MM.1S (cell line): ENCODE results near the gene PCNP.
"Not testable (repeated sequence)": the region's sequence is repeated elsewhere in the genome, so short reads cannot be mapped to it uniquely, and the experiment has no call there.

ENCODE experiments used
- DNase-seq: peaks from one replicate; pipeline ENCODE4 v3.0.0-alpha.2; 2015
- H2AFZ ChIP-seq: fragments of 300-600 bp; sonication (generic); 2 replicates; pipeline ENCODE4 v1.6.0; 2016; ENCODE audit warnings: antibody characterized with exemption, low read length
- H3F3A ChIP-seq: fragments of 300-600 bp; sonication (generic); 2 replicates; pipeline ENCODE4 v1.6.1; 2016; ENCODE audit warnings: mild to moderate bottlenecking, antibody characterized with exemption, low read length, moderate library complexity, mixed read lengths; ENCODE audit not compliant: insufficient read depth
- H3K27ac ChIP-seq: fragments of 300-600 bp; sonication (generic); 2 replicates; pipeline ENCODE4 v1.5.1; 2016; ENCODE audit warnings: mild to moderate bottlenecking, low read length
- H3K27me3 ChIP-seq: fragments of 300-600 bp; sonication (generic); replicated peaks from 2 replicates; pipeline ENCODE4 v1.6.0; 2016; ENCODE audit warnings: low read length; ENCODE audit not compliant: insufficient read depth
- H3K36me3 ChIP-seq: fragments of 300-600 bp; sonication (generic); replicated peaks from 2 replicates; pipeline ENCODE4 v1.6.1; 2016; ENCODE audit warnings: mild to moderate bottlenecking, low read length, mixed read lengths; ENCODE audit not compliant: insufficient read depth
- H3K4me1 ChIP-seq: fragments of 300-600 bp; sonication (generic); 2 replicates; pipeline ENCODE4 v1.6.1; 2016; ENCODE audit warnings: low read length, mixed read lengths
- H3K4me2 ChIP-seq: fragments of 300-600 bp; sonication (generic); 2 replicates; pipeline ENCODE4 v1.6.0; 2016; ENCODE audit warnings: low read depth, low read length
- H3K4me3 ChIP-seq: fragments of 300-600 bp; sonication (generic); 2 replicates; pipeline ENCODE4 v1.5.1; 2016; ENCODE audit warnings: low read length, mixed read lengths
- H3K79me2 ChIP-seq: fragments of 300-600 bp; sonication (generic); 2 replicates; pipeline ENCODE4 v1.6.1; 2016; ENCODE audit warnings: mixed run types, low read length, mixed read lengths
- H3K9ac ChIP-seq: fragments of 300-600 bp; sonication (generic); 2 replicates; pipeline ENCODE4 v1.6.1; 2016; ENCODE audit warnings: low read length, mixed read lengths
- H3K9me2 ChIP-seq: fragments of 300-600 bp; sonication (generic); replicated peaks from 2 replicates; pipeline ENCODE4 v1.6.1; 2016; ENCODE audit warnings: mild to moderate bottlenecking, low read length, mixed read lengths; ENCODE audit not compliant: insufficient read depth
- H3K9me3 ChIP-seq: fragments of 300-600 bp; sonication (generic); replicated peaks from 2 replicates; pipeline ENCODE4 v1.6.1; 2016; ENCODE audit warnings: mild to moderate bottlenecking, low read length, mixed read lengths; ENCODE audit not compliant: insufficient read depth
- H4K20me1 ChIP-seq: fragments of 300-600 bp; sonication (generic); 2 replicates; pipeline ENCODE4 v1.6.1; 2016; ENCODE audit warnings: mild to moderate bottlenecking, low read length, moderate library complexity, mixed read lengths; ENCODE audit not compliant: insufficient read depth
- EZH2 ChIP-seq: fragments of 300-600 bp; sonication (generic); optimal IDR thresholded peaks from 2 replicates; pipeline ENCODE3; 2017; ENCODE audit warnings: low read depth, mild to moderate bottlenecking, antibody characterized with exemption, low read length, mixed read lengths
- EZH2phosphoT487 ChIP-seq: fragments of 300-600 bp; sonication (generic); IDR thresholded peaks from 2 replicates; pipeline ENCODE4 v1.6.1; 2018; ENCODE audit warnings: antibody characterized with exemption, low read length
- TF ChIP-seq, protein P1 (sequence below): fragments of 300-600 bp; sonication (generic); IDR thresholded peaks from 2 replicates; pipeline ENCODE4 v1.5.1; 2016; ENCODE audit warnings: antibody characterized with exemption, low read length, mixed read lengths

Gene PCNP

GRCh38 chr3:101548527-101549105 is 25.4 kb upstream of the PCNP start:
- Histone ChIP-seq H3F3A (no peaks in the 10 kb centered on the region), H3K4me2 (no peak overlapping the region), H2AFZ (no peak overlapping the region), H3K9ac (no peak overlapping the region), H3K9me3 (no peaks in the 10 kb centered on the region), H3K9me2 (no peaks in the 10 kb centered on the region), H4K20me1 (no peaks in the 10 kb centered on the region), H3K79me2 (no peaks in the 10 kb centered on the region), H3K27me3 (no peaks in the 10 kb centered on the region), H3K36me3 (no peaks in the 10 kb centered on the region), H3K4me3 (no peak overlapping the region), H3K27ac (no peak overlapping the region), H3K4me1 (no peaks in the 10 kb centered on the region)
- DNase-seq, result no peak
- TF ChIP-seq EZH2phosphoT487 (no peak), EZH2 (no peak)
- TF ChIP-seq, protein P1, sequence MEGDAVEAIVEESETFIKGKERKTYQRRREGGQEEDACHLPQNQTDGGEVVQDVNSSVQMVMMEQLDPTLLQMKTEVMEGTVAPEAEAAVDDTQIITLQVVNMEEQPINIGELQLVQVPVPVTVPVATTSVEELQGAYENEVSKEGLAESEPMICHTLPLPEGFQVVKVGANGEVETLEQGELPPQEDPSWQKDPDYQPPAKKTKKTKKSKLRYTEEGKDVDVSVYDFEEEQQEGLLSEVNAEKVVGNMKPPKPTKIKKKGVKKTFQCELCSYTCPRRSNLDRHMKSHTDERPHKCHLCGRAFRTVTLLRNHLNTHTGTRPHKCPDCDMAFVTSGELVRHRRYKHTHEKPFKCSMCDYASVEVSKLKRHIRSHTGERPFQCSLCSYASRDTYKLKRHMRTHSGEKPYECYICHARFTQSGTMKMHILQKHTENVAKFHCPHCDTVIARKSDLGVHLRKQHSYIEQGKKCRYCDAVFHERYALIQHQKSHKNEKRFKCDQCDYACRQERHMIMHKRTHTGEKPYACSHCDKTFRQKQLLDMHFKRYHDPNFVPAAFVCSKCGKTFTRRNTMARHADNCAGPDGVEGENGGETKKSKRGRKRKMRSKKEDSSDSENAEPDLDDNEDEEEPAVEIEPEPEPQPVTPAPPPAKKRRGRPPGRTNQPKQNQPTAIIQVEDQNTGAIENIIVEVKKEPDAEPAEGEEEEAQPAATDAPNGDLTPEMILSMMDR, result no peak

DNA sequence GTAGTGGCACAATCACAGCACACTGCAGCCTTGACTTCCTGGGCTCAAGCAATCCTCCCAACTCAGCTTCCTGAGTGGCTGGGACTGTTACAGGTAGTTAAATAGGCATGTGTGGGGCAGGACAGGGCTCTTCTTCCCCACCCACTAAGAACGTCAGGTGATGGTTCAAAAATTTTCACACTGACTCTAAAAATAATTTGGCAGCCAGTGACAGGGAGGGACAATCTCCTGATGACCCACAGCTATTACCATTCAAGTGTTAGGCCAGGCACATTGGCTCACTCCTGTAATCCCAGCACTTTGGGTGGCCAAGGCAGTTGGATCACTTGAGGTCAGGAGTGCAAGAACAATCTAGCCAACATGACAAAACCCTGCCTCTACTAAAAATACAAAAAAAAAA is 24.5 kb upstream of the PCNP start:
- no peaks in the 10 kb centered on the region for H3K9me3 ChIP-seq
- H4K20me1 ChIP-seq, result no peaks in the 10 kb centered on the region
- H3K4me2 ChIP-seq, result no peak overlapping the region
- H3K4me3 ChIP-seq, result no peak overlapping the region
- no peaks in the 10 kb centered on the region for H3K36me3 ChIP-seq
- no peaks in the 10 kb centered on the region for H3K79me2 ChIP-seq
- H3K9ac ChIP-seq, result no peak overlapping the region
- no peak for TF ChIP-seq EZH2phosphoT487
- TF ChIP-seq, protein P1, result no peak
- no peak for TF ChIP-seq EZH2
- no peak for DNase-seq
- no peak overlapping the region for H3K27ac ChIP-seq
- H3K4me1 ChIP-seq, result no peaks in the 10 kb centered on the region
- H3F3A ChIP-seq, result no peaks in the 10 kb centered on the region
- H3K27me3 ChIP-seq, result no peaks in the 10 kb centered on the region
- H3K9me2 ChIP-seq, result no peaks in the 10 kb centered on the region
- no peak overlapping the region for H2AFZ ChIP-seq

- not testable (repeated sequence) for H3K4me2 ChIP-seq, H3K36me3 ChIP-seq, H3K4me1 ChIP-seq, H3K9me2 ChIP-seq, H3K79me2 ChIP-seq, H3K27ac ChIP-seq, H3K4me3 ChIP-seq, H3F3A ChIP-seq, H3K27me3 ChIP-seq, DNase-seq, H3K9ac ChIP-seq, H4K20me1 ChIP-seq, H3K9me3 ChIP-seq, H2AFZ ChIP-seq
Measured at GRCh38 chr3:101551359-101552081, 22.5 kb upstream of the PCNP start.

DNA sequence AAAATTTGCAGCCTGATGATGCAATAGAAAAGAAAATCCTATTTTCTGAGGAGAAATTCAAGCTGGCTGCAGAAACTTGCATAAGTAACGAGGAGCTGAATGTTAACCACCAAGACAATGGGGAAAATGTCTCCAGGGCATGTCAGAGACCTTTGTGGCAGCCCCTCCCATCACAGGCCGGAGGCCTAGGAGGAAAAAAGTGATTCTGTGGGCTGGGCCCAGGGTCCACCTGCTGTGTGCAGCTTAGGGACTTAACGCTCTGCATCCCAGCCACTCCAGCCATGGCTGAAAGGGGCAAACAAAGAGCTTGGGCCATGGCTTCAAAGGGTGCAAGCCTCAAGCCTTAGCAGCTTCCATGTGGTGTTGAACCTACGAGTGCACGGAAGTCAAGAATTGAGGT is 20.6 kb upstream of the PCNP start:
- H3K36me3 ChIP-seq, H3K9me2 ChIP-seq, H3K4me1 ChIP-seq, H3K27me3 ChIP-seq, H3F3A ChIP-seq, H3K27ac ChIP-seq, H3K79me2 ChIP-seq, H3K9ac ChIP-seq, H4K20me1 ChIP-seq, H3K4me3 ChIP-seq, H3K9me3 ChIP-seq, DNase-seq: not testable (repeated sequence)
- peak overlapping the region; percentile 2; the same call in 1 of the 2 replicates for H2AFZ ChIP-seq
- H3K4me2 ChIP-seq, result peak overlapping the region; percentile 34; the same call in 1 of the 2 replicates
